ENCODE results near the gene ORM2.
"Not testable (repeated sequence)": the region's sequence is repeated elsewhere in the genome, so short reads cannot be mapped to it uniquely, and the experiment has no call there.

- TF ChIP-seq, protein P1, sequence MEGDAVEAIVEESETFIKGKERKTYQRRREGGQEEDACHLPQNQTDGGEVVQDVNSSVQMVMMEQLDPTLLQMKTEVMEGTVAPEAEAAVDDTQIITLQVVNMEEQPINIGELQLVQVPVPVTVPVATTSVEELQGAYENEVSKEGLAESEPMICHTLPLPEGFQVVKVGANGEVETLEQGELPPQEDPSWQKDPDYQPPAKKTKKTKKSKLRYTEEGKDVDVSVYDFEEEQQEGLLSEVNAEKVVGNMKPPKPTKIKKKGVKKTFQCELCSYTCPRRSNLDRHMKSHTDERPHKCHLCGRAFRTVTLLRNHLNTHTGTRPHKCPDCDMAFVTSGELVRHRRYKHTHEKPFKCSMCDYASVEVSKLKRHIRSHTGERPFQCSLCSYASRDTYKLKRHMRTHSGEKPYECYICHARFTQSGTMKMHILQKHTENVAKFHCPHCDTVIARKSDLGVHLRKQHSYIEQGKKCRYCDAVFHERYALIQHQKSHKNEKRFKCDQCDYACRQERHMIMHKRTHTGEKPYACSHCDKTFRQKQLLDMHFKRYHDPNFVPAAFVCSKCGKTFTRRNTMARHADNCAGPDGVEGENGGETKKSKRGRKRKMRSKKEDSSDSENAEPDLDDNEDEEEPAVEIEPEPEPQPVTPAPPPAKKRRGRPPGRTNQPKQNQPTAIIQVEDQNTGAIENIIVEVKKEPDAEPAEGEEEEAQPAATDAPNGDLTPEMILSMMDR (IDR thresholded peaks at IDR 0.05), result not testable (repeated sequence)
- TF ChIP-seq POLR2A (IDR thresholded peaks at IDR 0.05), result not testable (repeated sequence)
Observed at GRCh38 chr9:114320710-114321109, 9.0 kb upstream of the ORM2 start.
